GM23248 (cell line): ENCODE measurements around the gene ARHGAP33. TPM values are rescaled to one million over a fixed set of nuclear protein-coding genes. Genes with fewer than 3 reads are reported as not detected.
A peak's percentile ranks its signal among the peaks of the same experiment; 100 is the strongest.

Source experiments
- DNase-seq: peaks from one replicate; pipeline ENCODE4 v3.0.0-alpha.2; 2015
- H2AFZ ChIP-seq: fragments of 200-600 bp; sonication (generic); 2 replicates; pipeline ENCODE4 v1.6.1; 2016; ENCODE audit warnings: antibody characterized with exemption
- H3F3A ChIP-seq: fragments of 200-600 bp; sonication (generic); 2 replicates; pipeline ENCODE4 v1.6.1; 2016; ENCODE audit warnings: mild to moderate bottlenecking, antibody characterized with exemption, mixed run types; ENCODE audit not compliant: insufficient read depth
- H3K27ac ChIP-seq: fragments of 200-600 bp; sonication (generic); 2 replicates; pipeline ENCODE4 v1.5.1; 2016; ENCODE audit warnings: mild to moderate bottlenecking
- H3K27me3 ChIP-seq: fragments of 200-600 bp; sonication (generic); replicated peaks from 2 replicates; pipeline ENCODE4 v1.6.1; 2016; ENCODE audit warnings: mild to moderate bottlenecking; ENCODE audit not compliant: insufficient read depth
- H3K36me3 ChIP-seq: fragments of 200-600 bp; sonication (generic); 2 replicates; pipeline ENCODE4 v1.6.1; 2016; ENCODE audit warnings: low read depth, mild to moderate bottlenecking
- H3K4me1 ChIP-seq: fragments of 200-600 bp; sonication (generic); 2 replicates; pipeline ENCODE4 v1.6.1; 2016; ENCODE audit warnings: mild to moderate bottlenecking; ENCODE audit not compliant: insufficient read depth
- H3K4me2 ChIP-seq: fragments of 200-600 bp; sonication (generic); one replicate; pipeline ENCODE4 v1.6.1; 2016; ENCODE audit warnings: mild to moderate bottlenecking; ENCODE audit not compliant: unreplicated experiment
- H3K4me3 ChIP-seq: fragments of 200-600 bp; sonication (generic); 2 replicates; pipeline ENCODE4 v1.5.1; 2016; ENCODE audit warnings: mild to moderate bottlenecking
- H3K79me2 ChIP-seq: fragments of 200-600 bp; sonication (generic); 2 replicates; pipeline ENCODE4 v1.6.1; 2016; ENCODE audit warnings: mild to moderate bottlenecking; ENCODE audit not compliant: insufficient read depth
- H3K9ac ChIP-seq: fragments of 200-600 bp; sonication (generic); 2 replicates; pipeline ENCODE4 v1.6.1; 2016; ENCODE audit warnings: mild to moderate bottlenecking
- H3K9me2 ChIP-seq: fragments of 200-600 bp; sonication (generic); 2 replicates; pipeline ENCODE4 v1.6.1; 2016; ENCODE audit warnings: mixed run types, mild to moderate bottlenecking, moderate library complexity; ENCODE audit not compliant: insufficient read depth
- H3K9me3 ChIP-seq: fragments of 200-600 bp; sonication (generic); one replicate; pipeline ENCODE4 v1.6.1; 2017; ENCODE audit warnings: low read depth
- H4K20me1 ChIP-seq: fragments of 200-600 bp; sonication (generic); 2 replicates; pipeline ENCODE4 v1.6.0; 2016; ENCODE audit not compliant: insufficient read depth
- EZH2 ChIP-seq: fragments of 200-600 bp; sonication (generic); IDR thresholded peaks from 2 replicates; pipeline ENCODE4 v1.6.1; 2018; ENCODE audit warnings: antibody characterized with exemption, mild to moderate bottlenecking; ENCODE audit not compliant: insufficient read depth, poor library complexity, severe bottlenecking
- EZH2phosphoT487 ChIP-seq: fragments of 200-600 bp; sonication (generic); IDR thresholded peaks from 2 replicates; pipeline ENCODE4 v1.6.1; 2018; ENCODE audit warnings: antibody characterized with exemption, moderate library complexity, mild to moderate bottlenecking, low read depth; ENCODE audit not compliant: insufficient read depth
- WGBS, 2 experiments: methylation state at CpG; one replicate each; pipeline ENCODE4 v1.1.6; 2015 to 2017; ENCODE audit warnings: low lambda C conversion rate in 2 of 2, low coverage in 1 of 2; ENCODE audit errors: missing lambda C conversion rate in 2 of 2; 5-methylcytosine and 5-hydroxymethylcytosine counted together
- in situ Hi-C: fragments of 300-500 bp; cut with MboI; formaldehyde crosslinking; loops from 2 replicates; pipeline ENCODE4 v1.15.0; 2020
- polyA plus RNA-seq: library from polyadenylated mRNA; unstranded; fragments of >200 nt; fragmentation: Nextera tagmentation; extraction: Ambion mirVana; gene quantifications from 2 replicates; pipeline ENCODE4 v1.2.1, GENCODE V29; 2016
- total RNA-seq: library from RNA; depleted of rRNA; stranded (reverse); fragments of >200 nt; shearing (Covaris generic); gene quantifications from 2 replicates; pipeline ENCODE4 v1.2.3, GENCODE V29; 2014

The ARHGAP33 gene
- total and polyA plus RNA-seq, 2 experiments from 2014 or later = 1.9 to 24.9 TPM

- Histone ChIP-seq H3K4me1 (no peaks in the 10 kb centered on the region), H3K9me3 (no peaks in the 10 kb centered on the region), H3K4me2 (peak overlapping the region; percentile 86), H3K9ac (no peak overlapping the region; the same call in 1 of the 2 replicates), H3K36me3 (no peaks in the 10 kb centered on the region; the same call in 1 of the 2 replicates), H3K79me2 (peaks cover 7% of the 10 kb centered on the region; the same call in 1 of the 2 replicates), H2AFZ (no peak overlapping the region), H3K4me3 (peak overlapping the region; percentile 83), H3F3A (peaks cover 21% of the 10 kb centered on the region; the same call in 1 of the 2 replicates), H4K20me1 (no peaks in the 10 kb centered on the region), H3K27ac (peak overlapping the region; percentile 56; the same call in 1 of the 2 replicates), H3K9me2 (no peaks in the 10 kb centered on the region), H3K27me3 (no peaks in the 10 kb centered on the region)
- DNase-seq = no peak
- TF ChIP-seq EZH2phosphoT487 = no peak
- no peak for TF ChIP-seq EZH2
- in situ Hi-C loops = no loop called here
- 87% methylated on average over 29 of the region's 29 CpGs for WGBS, 2 experiments
Observed at GRCh38 chr19:35739275-35740107, 35.9 kb upstream of the ARHGAP33 start.

DNA sequence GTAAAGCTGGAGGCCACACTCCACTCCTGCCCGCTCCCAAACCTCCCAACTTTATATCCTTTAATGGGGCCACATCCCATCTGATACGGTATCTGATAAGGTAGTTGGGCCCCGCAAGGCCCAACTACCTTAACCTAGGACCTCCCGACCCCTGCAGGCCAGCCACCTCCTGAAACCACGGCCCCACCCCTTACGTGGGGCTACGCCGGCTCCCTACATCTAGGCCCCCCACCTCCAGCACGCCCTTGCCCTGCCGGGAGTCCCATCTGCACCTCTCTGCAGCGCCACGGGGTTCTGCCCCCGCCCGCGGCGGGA, 35.3 kb upstream of the ARHGAP33 start:
- H3K4me1 ChIP-seq = no peaks in the 10 kb centered on the region
- DNase-seq = no peak
- H4K20me1 ChIP-seq = no peaks in the 10 kb centered on the region
- H3K9me3 ChIP-seq = no peaks in the 10 kb centered on the region
- peak overlapping the region; percentile 86 for H3K4me2 ChIP-seq
- peak overlapping the region; percentile 72 for H3K9ac ChIP-seq
- TF ChIP-seq EZH2 = no peak
- no peak for TF ChIP-seq EZH2phosphoT487
- in situ Hi-C loops = no loop called here
- peak overlapping the region; percentile 79 for H2AFZ ChIP-seq
- H3K27me3 ChIP-seq = no peaks in the 10 kb centered on the region
- H3K4me3 ChIP-seq = peak overlapping the region; percentile 83
- peaks cover 7% of the 10 kb centered on the region; the same call in 1 of the 2 replicates for H3K79me2 ChIP-seq
- 9 to 10% methylated on average over 16 of the region's 16 CpGs for WGBS, 2 experiments
- no peaks in the 10 kb centered on the region; the same call in 1 of the 2 replicates for H3K36me3 ChIP-seq
- H3K27ac ChIP-seq = peak overlapping the region; percentile 56
- H3K9me2 ChIP-seq = no peaks in the 10 kb centered on the region
- peaks cover 21% of the 10 kb centered on the region; the same call in 1 of the 2 replicates for H3F3A ChIP-seq

DNA sequence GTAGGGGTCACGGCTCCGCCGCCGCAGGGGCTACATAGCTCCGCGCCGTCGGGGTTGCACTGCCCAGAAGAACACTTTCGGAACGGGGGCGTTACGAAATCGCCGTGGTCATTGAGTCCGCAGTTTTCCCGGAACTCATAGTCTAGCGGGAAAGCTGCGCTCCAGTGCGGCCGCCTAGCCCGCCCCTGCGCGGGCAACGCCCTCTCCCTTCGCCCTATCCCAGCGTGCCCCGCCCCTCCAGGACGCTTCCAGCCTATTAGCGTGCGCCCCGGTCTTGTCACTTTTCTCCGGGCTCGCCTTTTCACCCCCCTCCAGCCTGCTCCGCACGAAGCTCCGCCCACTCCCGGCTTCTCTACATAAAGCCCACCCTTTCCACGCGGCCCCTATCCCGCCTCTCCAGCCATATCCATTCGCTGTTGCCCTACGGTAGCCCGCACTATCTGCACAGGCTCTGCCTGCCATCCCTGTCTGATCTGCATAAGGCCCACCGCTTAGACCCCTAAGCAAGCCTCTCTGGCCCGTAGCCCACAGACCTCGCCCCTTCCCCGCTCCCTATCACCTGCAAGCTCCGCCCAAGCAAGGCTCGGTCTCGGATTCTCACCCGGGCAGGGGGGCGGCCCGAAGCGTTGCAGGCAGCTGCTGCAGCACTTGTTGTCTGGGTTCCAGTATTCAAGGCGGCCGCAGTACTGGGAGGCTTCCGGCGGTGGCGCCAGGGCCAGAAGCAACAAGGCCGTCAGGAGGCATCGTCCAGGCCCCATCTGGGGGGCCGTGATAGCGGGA, 34.8 kb upstream of the ARHGAP33 start:
- Histone ChIP-seq H3K4me3 (peak overlapping the region; percentile 83), H3K9me3 (no peaks in the 10 kb centered on the region), H3K27ac (peak overlapping the region; percentile 56), H3K36me3 (no peaks in the 10 kb centered on the region; the same call in 1 of the 2 replicates), H3K27me3 (no peaks in the 10 kb centered on the region), H3K9ac (peak overlapping the region; percentile 72), H3K79me2 (peaks cover 9% of the 10 kb centered on the region), H3F3A (peaks cover 21% of the 10 kb centered on the region; the same call in 1 of the 2 replicates), H4K20me1 (no peaks in the 10 kb centered on the region), H3K9me2 (no peaks in the 10 kb centered on the region), H3K4me2 (peak overlapping the region; percentile 93), H3K4me1 (no peaks in the 10 kb centered on the region), H2AFZ (peak overlapping the region; percentile 92)
- peak; percentile 99 for DNase-seq
- WGBS, 2 experiments = 2% methylated on average over 48 to 62 of the region's 63 CpGs
- TF ChIP-seq EZH2 (no peak), EZH2phosphoT487 (no peak)
- in situ Hi-C loops = no loop called here

DNA sequence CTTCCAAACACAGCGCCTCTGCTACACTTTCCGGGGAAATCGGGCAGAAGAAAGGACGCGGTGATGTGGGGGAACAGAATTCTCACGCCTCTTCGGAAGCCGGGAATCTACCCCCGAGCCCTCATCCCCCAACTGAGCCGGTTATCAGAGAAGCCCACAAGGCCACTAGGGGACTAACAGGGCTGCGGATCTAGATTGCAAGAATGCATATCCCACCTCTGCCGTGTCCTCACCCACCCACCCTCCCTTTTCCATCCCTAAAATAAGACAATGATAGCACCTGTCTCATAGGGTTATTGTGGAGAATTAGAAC, 34.2 kb upstream of the ARHGAP33 start:
- peaks cover 21% of the 10 kb centered on the region; the same call in 1 of the 2 replicates for H3F3A ChIP-seq
- no peaks in the 10 kb centered on the region for H3K9me2 ChIP-seq
- no peaks in the 10 kb centered on the region for H3K27me3 ChIP-seq
- no peaks in the 10 kb centered on the region for H3K9me3 ChIP-seq
- H3K9ac ChIP-seq = peak overlapping the region; percentile 62
- H3K79me2 ChIP-seq = peaks cover 15% of the 10 kb centered on the region
- no peak for DNase-seq
- no peak for TF ChIP-seq EZH2
- TF ChIP-seq EZH2phosphoT487 = no peak
- H3K36me3 ChIP-seq = no peaks in the 10 kb centered on the region; the same call in 1 of the 2 replicates
- H3K4me3 ChIP-seq = peak overlapping the region; percentile 83
- H4K20me1 ChIP-seq = no peaks in the 10 kb centered on the region
- H3K27ac ChIP-seq = peak overlapping the region; percentile 49
- peak overlapping the region; percentile 92 for H2AFZ ChIP-seq
- H3K4me2 ChIP-seq = peak overlapping the region; percentile 93
- 4% methylated on average over 11 to 12 of the region's 12 CpGs for WGBS, 2 experiments
- in situ Hi-C loops = no loop called here
- H3K4me1 ChIP-seq = 0 out of 2 replicates have a peak, but pooled peaks cover under 1% of the 10 kb centered on the region
